ENCODE data around the gene GLRX3. TPM values are rescaled to one million over a fixed set of nuclear protein-coding genes. Genes with fewer than 3 reads are reported as not detected.
A peak's percentile ranks its signal among the peaks of the same experiment; 100 is the strongest.

GLRX3 gene
- total and polyA plus RNA-seq, 2 of the 13 experiments (the other 11 are each of a cell fraction or from before 2014, with no cell fraction given), result 91.4 to 135 TPM

GRCh38 chr10:130111113-130111851 lies 24.9 kb upstream of the GLRX3 start (continued):
- TF ChIP-seq, protein P1, sequence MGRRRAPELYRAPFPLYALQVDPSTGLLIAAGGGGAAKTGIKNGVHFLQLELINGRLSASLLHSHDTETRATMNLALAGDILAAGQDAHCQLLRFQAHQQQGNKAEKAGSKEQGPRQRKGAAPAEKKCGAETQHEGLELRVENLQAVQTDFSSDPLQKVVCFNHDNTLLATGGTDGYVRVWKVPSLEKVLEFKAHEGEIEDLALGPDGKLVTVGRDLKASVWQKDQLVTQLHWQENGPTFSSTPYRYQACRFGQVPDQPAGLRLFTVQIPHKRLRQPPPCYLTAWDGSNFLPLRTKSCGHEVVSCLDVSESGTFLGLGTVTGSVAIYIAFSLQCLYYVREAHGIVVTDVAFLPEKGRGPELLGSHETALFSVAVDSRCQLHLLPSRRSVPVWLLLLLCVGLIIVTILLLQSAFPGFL (CRISPR knock-in tag; IDR thresholded peaks at IDR 0.05), result no peak
- TF ChIP-seq RBFOX2 (IDR thresholded peaks at IDR 0.05; ENCODE audit: low read depth, low read length) (0 out of 2 replicates have a peak, but pooled peaks have one; percentile 5), ZNF124 (CRISPR knock-in tag; IDR thresholded peaks at IDR 0.05) (0 out of 2 replicates have a peak, but pooled peaks have one; percentile 12), SYNCRIP (IDR thresholded peaks at IDR 0.05; ENCODE audit: insufficient read depth, low read depth, low read length) (no peak), ZNF605 (CRISPR knock-in tag; IDR thresholded peaks at IDR 0.05) (0 out of 2 replicates have a peak, but pooled peaks have one; percentile 71), ISL2 (CRISPR knock-in tag; IDR thresholded peaks at IDR 0.05) (0 out of 2 replicates have a peak, but pooled peaks have one; percentile 21), KDM2A (CRISPR knock-in tag; IDR thresholded peaks at IDR 0.05; ENCODE audit: borderline replicate concordance, low read depth) (peak; percentile 34), HIVEP1 (CRISPR knock-in tag; IDR thresholded peaks at IDR 0.05) (peak; percentile 17; the same call in 1 of the 2 replicates), ZNF253 (CRISPR knock-in tag; IDR thresholded peaks at IDR 0.05; ENCODE audit: borderline replicate concordance) (no peak), ZNF383 (CRISPR knock-in tag; IDR thresholded peaks at IDR 0.05; ENCODE audit: borderline replicate concordance) (0 out of 2 replicates have a peak, but pooled peaks have one; percentile 76), ZNF34 (CRISPR knock-in tag; IDR thresholded peaks at IDR 0.05; ENCODE audit: borderline replicate concordance) (peak; percentile 67; the same call in 1 of the 2 replicates), KMT2B (CRISPR knock-in tag; IDR thresholded peaks at IDR 0.05) (0 out of 2 replicates have a peak, but pooled peaks have one; percentile 8), ZNF263 (CRISPR knock-in tag; IDR thresholded peaks at IDR 0.05) (peak; percentile 22; the same call in 1 of the 2 replicates), ZSCAN20 (CRISPR knock-in tag; IDR thresholded peaks at IDR 0.05; ENCODE audit: borderline replicate concordance) (0 out of 2 replicates have a peak, but pooled peaks have one; percentile 38), ZNF879 (CRISPR knock-in tag; IDR thresholded peaks at IDR 0.05) (no peak), ZNF557 (CRISPR knock-in tag; IDR thresholded peaks at IDR 0.05) (no peak), XRCC5 (optimal IDR thresholded peaks at IDR 0.05; ENCODE audit: low read length) (no peak)
- TF ChIP-seq, protein P2, sequence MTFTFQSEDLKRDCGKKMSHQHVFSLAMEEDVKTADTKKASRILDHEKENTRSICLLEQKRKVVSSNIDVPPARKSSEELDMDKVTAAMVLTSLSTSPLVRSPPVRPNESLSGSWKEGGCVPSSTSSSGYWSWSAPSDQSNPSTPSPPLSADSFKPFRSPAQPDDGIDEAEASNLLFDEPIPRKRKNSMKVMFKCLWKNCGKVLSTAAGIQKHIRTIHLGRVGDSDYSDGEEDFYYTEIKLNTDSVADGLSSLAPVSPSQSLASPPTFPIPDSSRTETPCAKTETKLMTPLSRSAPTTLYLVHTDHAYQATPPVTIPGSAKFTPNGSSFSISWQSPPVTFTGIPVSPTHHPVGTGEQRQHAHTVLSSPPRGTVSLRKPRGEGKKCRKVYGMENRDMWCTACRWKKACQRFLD (CRISPR knock-in tag; IDR thresholded peaks at IDR 0.05; ENCODE audit: borderline replicate concordance), result peak; percentile 57; the same call in 1 of the 2 replicates
- TF ChIP-seq, protein P3, sequence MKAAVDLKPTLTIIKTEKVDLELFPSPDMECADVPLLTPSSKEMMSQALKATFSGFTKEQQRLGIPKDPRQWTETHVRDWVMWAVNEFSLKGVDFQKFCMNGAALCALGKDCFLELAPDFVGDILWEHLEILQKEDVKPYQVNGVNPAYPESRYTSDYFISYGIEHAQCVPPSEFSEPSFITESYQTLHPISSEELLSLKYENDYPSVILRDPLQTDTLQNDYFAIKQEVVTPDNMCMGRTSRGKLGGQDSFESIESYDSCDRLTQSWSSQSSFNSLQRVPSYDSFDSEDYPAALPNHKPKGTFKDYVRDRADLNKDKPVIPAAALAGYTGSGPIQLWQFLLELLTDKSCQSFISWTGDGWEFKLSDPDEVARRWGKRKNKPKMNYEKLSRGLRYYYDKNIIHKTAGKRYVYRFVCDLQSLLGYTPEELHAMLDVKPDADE (CRISPR knock-in tag; IDR thresholded peaks at IDR 0.05), result no peak
- TF ChIP-seq, protein P4, sequence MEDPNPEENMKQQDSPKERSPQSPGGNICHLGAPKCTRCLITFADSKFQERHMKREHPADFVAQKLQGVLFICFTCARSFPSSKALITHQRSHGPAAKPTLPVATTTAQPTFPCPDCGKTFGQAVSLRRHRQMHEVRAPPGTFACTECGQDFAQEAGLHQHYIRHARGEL (CRISPR knock-in tag; IDR thresholded peaks at IDR 0.05), result 0 out of 2 replicates have a peak, but pooled peaks have one; percentile 66
- TF ChIP-seq, protein P5, sequence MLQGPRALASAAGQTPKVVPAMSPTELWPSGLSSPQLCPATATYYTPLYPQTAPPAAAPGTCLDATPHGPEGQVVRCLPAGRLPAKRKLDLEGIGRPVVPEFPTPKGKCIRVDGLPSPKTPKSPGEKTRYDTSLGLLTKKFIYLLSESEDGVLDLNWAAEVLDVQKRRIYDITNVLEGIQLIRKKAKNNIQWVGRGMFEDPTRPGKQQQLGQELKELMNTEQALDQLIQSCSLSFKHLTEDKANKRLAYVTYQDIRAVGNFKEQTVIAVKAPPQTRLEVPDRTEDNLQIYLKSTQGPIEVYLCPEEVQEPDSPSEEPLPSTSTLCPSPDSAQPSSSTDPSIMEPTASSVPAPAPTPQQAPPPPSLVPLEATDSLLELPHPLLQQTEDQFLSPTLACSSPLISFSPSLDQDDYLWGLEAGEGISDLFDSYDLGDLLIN (CRISPR knock-in tag; IDR thresholded peaks at IDR 0.05; ENCODE audit: borderline replicate concordance), result 0 out of 2 replicates have a peak, but pooled peaks have one; percentile 19

Measured in HepG2 (cell line).